Adrenal gland (tissue), 12 donors: ENCODE measurements around the gene RCOR3. TPM values are rescaled to one million over a fixed set of nuclear protein-coding genes. Genes with fewer than 3 reads are reported as not detected.
A peak's percentile ranks its signal among the peaks of the same experiment; 100 is the strongest.

Experiments used
- DNase-seq, 7 donors: peaks; one replicate each; pipeline ENCODE4 v3.0.0-alpha.2; 2019 to 2020
- H3K27ac ChIP-seq, 5 donors: fragments of 200-600 bp; sonication (generic) in 4 of 5; 1 replicate in 3 of 5; 2 replicates in 2 of 5; pipeline versions ENCODE4 v1.5.1 to v1.8.0; 2016 to 2020; ENCODE audit warnings: mild to moderate bottlenecking in 1 of 5
- H3K27me3 ChIP-seq: fragments of 200-600 bp; 2 replicates; pipeline ENCODE4 v1.8.0; 2021
- H3K36me3 ChIP-seq, 2 donors: fragments of 200-600 bp; replicated peaks in 1 of 2; 1 replicate in 1 of 2; 2 replicates in 1 of 2; pipeline versions ENCODE4 v1.5.1 to v1.8.0; 2018 to 2022
- H3K4me1 ChIP-seq, 2 donors: fragments of 200-600 bp; replicated peaks in 1 of 2; 1 replicate in 1 of 2; 2 replicates in 1 of 2; pipeline versions ENCODE4 v1.5.1 to v1.8.0; 2018 to 2021
- H3K4me3 ChIP-seq, 4 donors: fragments of 200-600 bp; sonication (generic) in 3 of 4; one replicate each; pipeline ENCODE4 v1.5.1; 2016 to 2018
- H3K9me3 ChIP-seq, 3 donors: fragments of 200-600 bp; sonication (generic) in 1 of 3; replicated peaks in 1 of 3; 1 replicate in 2 of 3; 2 replicates in 1 of 3; pipeline versions ENCODE4 v1.5.1 to v1.8.0; 2016 to 2021
- CTCF ChIP-seq, 6 experiments: fragments of 450-650 bp in 4 of 6; fragments of 200-600 bp in 2 of 6; sonication (generic) in 1 of 6; IDR thresholded peaks; 1 replicate in 5 of 6; 2 replicates in 1 of 6; pipeline versions ENCODE4 v1.5.1 to v1.8.0; 2016 to 2021; ENCODE audit warnings: antibody characterized with exemption in 6 of 6, mild to moderate bottlenecking in 2 of 6, moderate library complexity in 1 of 6
- POLR2A ChIP-seq, 2 donors: fragments of 450-650 bp; IDR thresholded peaks; one replicate each; pipeline ENCODE4 v1.6.1; 2017; ENCODE audit warnings: antibody characterized with exemption in 2 of 2, mild to moderate bottlenecking in 2 of 2, moderate library complexity in 1 of 2
- WGBS, 4 donors: extraction: QIAGEN DNeasy Blood & Tissue Kit in 2 of 4; methylation state at CpG; one replicate each; pipeline versions ENCODE4 v1.1.5 to v1.1.7; 2013 to 2017; 5-methylcytosine and 5-hydroxymethylcytosine counted together
- intact Hi-C, 2 donors: fragments of 100-400 bp; cut with DNase I; formaldehyde crosslinking; loops; one replicate each; pipeline versions ENCODE4 v1.14.1 to v1.15.0; 2022 to 2023
- polyA plus RNA-seq, 3 donors: library from polyadenylated mRNA; stranded (reverse); fragments of 200-250 nt in 2 of 3; fragments of 350-450 nt in 1 of 3; fragmentation: Illumina TruSeq in 1 of 3; extraction: RNeasy Lipid Tissue Mini Kit (QIAGEN cat#74804) in 1 of 3; gene quantifications; one replicate each; pipeline ENCODE4 v1.2.3, GENCODE V29; 2013 to 2014
- total RNA-seq, 9 donors: library from RNA; depleted of rRNA in 4 of 9; stranded (reverse); fragments of >200 nt in 4 of 9; fragments of 120-200 nt in 1 of 9; fragmentation: NEBNext Ultra II Directional in 1 of 9; extraction: Animal tissue kit (Norgen Biotek cat#: 25700) in 1 of 9; gene quantifications; one replicate each; pipeline versions ENCODE4 v1.1.0 to v1.2.4, GENCODE V29; 2013 to 2023
- donor health status: healthy with polysubstance abuse.
- donor health status: Bipolar disorder and iron deficiency.
- donor health status: DM: yes; HTN: yes; CAD: no.
- donor health status: DM: no; HTN: no; CAD: no.
- donor health status: DM: no; HTN: no; CAD: no.
- donor health status: DM: yes; HTN: yes; CAD: no.

The RCOR3 gene
- total and polyA plus RNA-seq, 12 donors = 19.4 to 57.2 (median 34.5) TPM

GRCh38 chr1:211292411-211292810, 33.2 kb downstream of the RCOR3 start:
- intact Hi-C loops = no loop called here
- H3K36me3 ChIP-seq = peaks cover 0 to 70% of the 10 kb centered on the region in 2 donors

DNA sequence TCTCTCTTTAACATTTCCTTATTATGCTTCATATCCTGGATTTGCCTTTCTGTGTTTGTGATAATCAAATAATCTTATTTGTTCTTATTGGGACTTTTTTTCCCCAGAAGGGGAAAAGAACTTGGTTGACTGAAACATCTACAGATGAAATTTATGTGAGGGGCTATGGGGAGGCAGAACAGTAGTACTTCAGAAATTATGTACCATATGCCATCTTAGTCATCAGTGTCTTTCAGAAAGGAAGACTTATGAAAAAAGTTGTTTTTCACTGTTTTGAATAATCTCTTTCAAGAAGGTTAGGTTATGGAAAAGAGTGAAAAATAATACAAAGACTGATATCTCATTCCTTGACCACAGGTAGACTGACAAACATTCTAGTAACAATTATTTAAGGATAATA, 37.2 kb downstream of the RCOR3 start:
- TF ChIP-seq CTCF (IDR thresholded peaks at IDR 0.05) = no peak
- no peak for TF ChIP-seq POLR2A (IDR thresholded peaks at IDR 0.05)
- H3K27ac ChIP-seq = no peak overlapping the region
- H3K4me3 ChIP-seq = no peak overlapping the region
- no peaks in the 10 kb centered on the region for H3K9me3 ChIP-seq
- no peaks in the 10 kb centered on the region for H3K27me3 ChIP-seq
- H3K36me3 ChIP-seq = peaks cover 0 to 59% of the 10 kb centered on the region in 2 donors
- no peaks in the 10 kb centered on the region for H3K4me1 ChIP-seq
- no peak for DNase-seq
- intact Hi-C loops = no loop called here

More at GRCh38 chr1:211292411-211292810, 33.2 kb downstream of the RCOR3 start:
- Histone ChIP-seq H3K4me3 (no peak overlapping the region), H3K27me3 (no peaks in the 10 kb centered on the region), H3K9me3 (no peaks in the 10 kb centered on the region), H3K27ac (no peak overlapping the region), H3K4me1 (no peaks in the 10 kb centered on the region)
- WGBS, 4 donors = 89 to 100% (median 93%) methylated on average over 2 of the region's 2 CpGs
- DNase-seq = no peak
- TF ChIP-seq CTCF (IDR thresholded peaks at IDR 0.05) = no peak
- TF ChIP-seq POLR2A (IDR thresholded peaks at IDR 0.05) = no peak

DNA sequence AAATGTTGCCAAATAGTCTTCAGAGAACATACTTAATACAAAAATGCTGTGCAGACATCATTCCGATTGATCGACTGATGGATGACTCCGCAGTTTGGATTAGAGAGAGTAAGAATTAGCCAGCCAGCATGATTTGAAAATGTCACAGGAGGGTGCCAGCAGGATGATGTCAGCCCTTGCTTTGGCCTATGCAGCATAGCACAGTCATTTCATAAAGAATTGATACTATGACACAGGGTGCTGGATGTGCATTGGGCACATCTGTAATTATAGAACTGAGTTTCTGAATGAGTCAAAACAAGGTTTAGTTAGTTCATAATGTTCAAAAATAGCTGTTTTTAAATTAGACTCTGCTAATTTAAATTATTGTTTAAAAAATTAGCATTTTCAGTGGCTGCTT, 45.9 kb downstream of the RCOR3 start:
- H3K27ac ChIP-seq = no peak overlapping the region
- intact Hi-C loops = no loop called here
- H3K27me3 ChIP-seq = no peaks in the 10 kb centered on the region
- H3K9me3 ChIP-seq = no peaks in the 10 kb centered on the region
- 64 to 77% (median 73%) methylated on average over 3 of the region's 3 CpGs for WGBS, 4 donors
- H3K4me3 ChIP-seq = no peak overlapping the region
- TF ChIP-seq CTCF (IDR thresholded peaks at IDR 0.05) (no peak), POLR2A (IDR thresholded peaks at IDR 0.05) (no peak)
- H3K4me1 ChIP-seq = peaks cover 0 to 7% of the 10 kb centered on the region in 2 donors
- H3K36me3 ChIP-seq = peaks cover 0 to 12% of the 10 kb centered on the region in 2 donors
- peak in 5 of 7 donors; percentile 23 to 57 (median 32) for DNase-seq

DNA sequence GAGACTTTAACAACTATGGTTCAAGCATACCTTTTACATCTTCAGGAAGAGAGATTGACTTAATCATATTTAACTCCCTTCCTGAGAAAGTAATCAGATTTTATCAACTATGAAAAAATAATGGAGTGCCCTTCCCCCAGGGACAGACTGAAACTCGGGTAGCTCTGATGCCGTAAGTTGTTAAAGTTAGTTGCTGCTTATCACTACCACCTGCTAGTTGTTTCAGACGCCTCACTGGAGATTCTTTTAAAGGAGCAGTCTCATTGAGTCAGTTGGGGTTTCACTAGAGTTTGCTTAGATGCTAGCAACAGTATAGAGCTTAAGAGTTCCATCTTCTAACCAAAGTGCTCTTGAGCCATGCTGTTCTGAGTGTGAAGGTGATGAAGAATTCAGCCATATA, 50.5 kb downstream of the RCOR3 start:
- WGBS, 4 donors = 77 to 87% (median 82%) methylated on average over 3 of the region's 3 CpGs
- Histone ChIP-seq H3K27me3 (no peaks in the 10 kb centered on the region), H3K36me3 (peaks cover 0 to 21% of the 10 kb centered on the region in 2 donors), H3K4me3 (no peak overlapping the region), H3K9me3 (no peaks in the 10 kb centered on the region), H3K4me1 (peaks cover 0 to 5% of the 10 kb centered on the region in 2 donors), H3K27ac (no peak overlapping the region)
- intact Hi-C loops = no loop called here
- no peak for TF ChIP-seq CTCF (IDR thresholded peaks at IDR 0.05)
- TF ChIP-seq POLR2A (IDR thresholded peaks at IDR 0.05) = no peak
- DNase-seq = no peak
